GM12801 (cell line): ENCODE results near the gene STAG2.

Experiments used
- CTCF ChIP-seq: IDR thresholded peaks from one replicate; pipeline ENCODE4 v1.5.1; 2011; ENCODE audit warnings: control low read depth; ENCODE audit not compliant: insufficient read length; ENCODE audit errors: extremely low read depth

The STAG2 gene

GRCh38 chrX:124042042-124042441, 80.5 kb downstream of the STAG2 start:
- no peak for TF ChIP-seq CTCF

GRCh38 chrX:124045109-124045508, 83.6 kb downstream of the STAG2 start:
- TF ChIP-seq CTCF: no peak

GRCh38 chrX:124085063-124085462, 123.6 kb downstream of the STAG2 start:
- TF ChIP-seq CTCF: no peak

- TF ChIP-seq CTCF: no peak
Observed at GRCh38 chrX:124086411-124086810, 124.9 kb downstream of the STAG2 start.

- TF ChIP-seq CTCF: no peak
Observed at GRCh38 chrX:124087000-124087746, 125.7 kb downstream of the STAG2 start.

GRCh38 chrX:124093222-124093621, 131.7 kb downstream of the STAG2 start:
- no peak for TF ChIP-seq CTCF

GRCh38 chrX:124097116-124097515, 135.6 kb downstream of the STAG2 start:
- TF ChIP-seq CTCF: no peak
